Measurements from ENCODE around the gene VTN.
A peak's percentile ranks its signal among the peaks of the same experiment; 100 is the strongest.

The VTN gene

DNA sequence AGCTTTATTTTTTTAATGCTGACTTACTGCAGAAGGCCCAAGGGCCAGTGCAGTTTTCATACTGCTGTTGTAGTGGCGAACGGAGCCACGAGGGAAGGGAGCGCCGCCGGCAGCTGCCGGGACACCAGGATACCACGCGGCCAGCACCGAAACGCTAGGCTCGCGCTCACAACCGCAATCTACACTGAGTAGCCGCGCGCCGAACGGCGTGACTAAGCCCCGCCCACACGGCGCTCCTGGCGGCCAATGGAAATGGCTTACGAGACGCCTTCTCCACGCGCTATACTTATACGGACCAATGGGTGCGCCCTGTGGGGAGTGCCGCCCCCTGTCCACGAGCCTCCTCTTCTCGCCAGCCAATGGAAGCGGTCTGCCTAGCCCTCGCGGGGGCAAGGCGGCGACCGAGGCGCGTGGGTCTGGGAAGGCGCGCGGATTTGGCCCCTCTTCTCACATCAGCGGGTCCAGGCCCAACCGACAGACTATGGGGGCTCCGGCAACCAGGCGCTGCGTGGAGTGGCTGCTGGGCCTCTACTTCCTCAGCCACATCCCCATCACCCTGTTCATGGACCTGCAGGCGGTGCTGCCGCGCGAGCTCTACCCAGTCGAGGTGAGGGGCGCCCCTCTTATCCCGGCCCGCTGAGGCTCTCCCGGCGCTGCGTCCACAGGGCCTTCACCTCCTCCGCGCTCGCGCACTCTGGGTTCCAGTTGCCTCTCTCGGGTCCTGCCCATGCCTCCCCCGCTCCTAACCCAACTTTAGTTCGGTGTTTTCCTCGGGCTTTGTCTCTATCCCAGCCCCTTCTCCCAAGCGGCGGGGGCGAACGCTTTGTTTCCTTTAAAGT is 51.1 kb downstream of the VTN start, which contains the start of gene TMEM97:
TSS of gene TMEM97 (plus strand) at position 442 of the 839 bp plus-strand sequence. CDS start at position 482, 40 bp downstream.
- DNase-seq, result peak; percentile 87 to 98 (median 93)

DNA sequence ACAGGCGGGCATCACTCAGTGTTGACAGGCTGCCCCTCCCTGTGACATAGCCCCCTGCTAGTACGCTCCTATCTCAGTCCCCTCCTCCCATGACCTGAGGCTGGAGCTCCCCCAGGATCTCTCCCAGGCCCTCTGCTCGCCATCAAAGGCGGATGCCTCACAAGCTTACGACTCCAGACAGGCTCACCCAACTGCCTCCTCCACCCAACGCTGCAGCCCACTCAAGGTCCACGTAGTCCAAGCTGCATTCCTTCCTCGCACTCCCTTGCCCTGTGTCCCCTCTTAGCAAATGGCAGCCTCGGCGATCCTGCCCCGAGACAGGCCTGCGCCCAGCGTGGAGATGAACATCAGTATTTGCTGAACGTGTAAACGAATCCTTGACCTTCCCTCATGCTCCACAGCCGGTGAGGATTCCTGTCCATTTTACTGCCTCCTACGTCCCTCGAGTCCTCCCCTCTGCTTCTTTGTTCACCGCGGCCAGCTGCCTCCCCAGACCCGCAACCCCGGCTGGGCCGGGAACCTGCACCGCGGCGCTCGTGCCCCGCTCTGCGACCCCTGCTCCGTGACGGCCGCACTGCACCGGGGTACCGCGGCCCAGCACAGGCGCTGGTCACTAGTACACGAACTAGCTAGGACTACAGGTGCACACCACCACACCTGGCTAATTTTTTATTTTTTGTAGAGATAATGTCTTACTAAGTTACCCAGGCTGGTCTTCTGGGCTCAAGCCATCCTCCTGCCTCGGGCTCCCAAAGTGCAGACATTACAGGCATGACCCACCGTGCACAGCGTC is 51.9 kb downstream of the VTN start:
- no peak for DNase-seq

All from T-helper 2 cell (primary cell).